LNCAP (cell line): ENCODE measurements around the gene NME4.

Experiments
- TF ChIP-seq, protein P1 (sequence below): fragments of 450-650 bp; IDR thresholded peaks from 2 replicates; pipeline ENCODE4 v1.5.1; 2017; ENCODE audit warnings: mild to moderate bottlenecking

Gene NME4

GRCh38 chr16:373020-373598 lies 23.9 kb upstream of the NME4 start:
- TF ChIP-seq, protein P1, sequence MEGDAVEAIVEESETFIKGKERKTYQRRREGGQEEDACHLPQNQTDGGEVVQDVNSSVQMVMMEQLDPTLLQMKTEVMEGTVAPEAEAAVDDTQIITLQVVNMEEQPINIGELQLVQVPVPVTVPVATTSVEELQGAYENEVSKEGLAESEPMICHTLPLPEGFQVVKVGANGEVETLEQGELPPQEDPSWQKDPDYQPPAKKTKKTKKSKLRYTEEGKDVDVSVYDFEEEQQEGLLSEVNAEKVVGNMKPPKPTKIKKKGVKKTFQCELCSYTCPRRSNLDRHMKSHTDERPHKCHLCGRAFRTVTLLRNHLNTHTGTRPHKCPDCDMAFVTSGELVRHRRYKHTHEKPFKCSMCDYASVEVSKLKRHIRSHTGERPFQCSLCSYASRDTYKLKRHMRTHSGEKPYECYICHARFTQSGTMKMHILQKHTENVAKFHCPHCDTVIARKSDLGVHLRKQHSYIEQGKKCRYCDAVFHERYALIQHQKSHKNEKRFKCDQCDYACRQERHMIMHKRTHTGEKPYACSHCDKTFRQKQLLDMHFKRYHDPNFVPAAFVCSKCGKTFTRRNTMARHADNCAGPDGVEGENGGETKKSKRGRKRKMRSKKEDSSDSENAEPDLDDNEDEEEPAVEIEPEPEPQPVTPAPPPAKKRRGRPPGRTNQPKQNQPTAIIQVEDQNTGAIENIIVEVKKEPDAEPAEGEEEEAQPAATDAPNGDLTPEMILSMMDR = no peak

DNA sequence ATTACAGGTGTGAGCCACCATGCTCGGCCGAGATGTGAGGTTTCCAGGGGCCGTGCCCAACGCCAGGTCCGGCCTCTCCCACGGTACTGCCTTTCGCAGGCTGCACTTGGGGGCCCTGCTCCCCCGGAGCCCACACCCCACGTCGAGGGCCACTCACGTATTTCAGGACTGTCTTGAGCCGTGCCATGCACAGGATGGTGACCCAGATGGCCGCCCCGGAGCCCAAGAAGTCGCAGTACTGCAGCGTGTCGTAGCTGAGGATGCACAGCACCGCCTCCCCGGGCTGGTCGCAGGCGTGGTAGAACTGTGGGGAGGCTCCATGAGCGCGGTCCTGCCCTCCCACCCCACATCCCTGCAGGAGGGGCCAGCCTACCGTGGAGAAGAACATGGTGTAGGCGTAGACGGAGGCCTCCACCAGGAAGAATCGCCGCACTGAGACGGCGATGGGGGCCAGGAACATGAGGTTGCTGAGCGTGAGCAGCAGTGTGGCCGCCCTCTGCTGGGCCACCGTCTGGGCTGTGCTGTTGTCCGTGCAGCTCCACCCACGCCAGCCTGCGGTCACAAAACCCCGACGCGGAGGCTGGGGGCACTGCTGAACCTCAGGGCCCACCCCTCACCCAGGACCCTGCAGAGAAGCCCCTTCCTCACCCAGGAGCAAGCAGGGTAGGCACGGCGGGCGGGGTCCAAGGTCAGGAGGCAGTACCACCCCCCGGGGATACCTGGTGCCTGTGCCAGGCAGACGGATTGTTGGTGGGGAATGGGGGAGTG lies 23.0 kb upstream of the NME4 start:
- TF ChIP-seq, protein P1 = no peak

- TF ChIP-seq, protein P1 = no peak
These were observed 22.4 kb upstream of the NME4 start for GRCh38 chr16:374616-374926.

- TF ChIP-seq, protein P1 = no peak
These were observed 21.8 kb upstream of the NME4 start for GRCh38 chr16:375212-375611.

DNA sequence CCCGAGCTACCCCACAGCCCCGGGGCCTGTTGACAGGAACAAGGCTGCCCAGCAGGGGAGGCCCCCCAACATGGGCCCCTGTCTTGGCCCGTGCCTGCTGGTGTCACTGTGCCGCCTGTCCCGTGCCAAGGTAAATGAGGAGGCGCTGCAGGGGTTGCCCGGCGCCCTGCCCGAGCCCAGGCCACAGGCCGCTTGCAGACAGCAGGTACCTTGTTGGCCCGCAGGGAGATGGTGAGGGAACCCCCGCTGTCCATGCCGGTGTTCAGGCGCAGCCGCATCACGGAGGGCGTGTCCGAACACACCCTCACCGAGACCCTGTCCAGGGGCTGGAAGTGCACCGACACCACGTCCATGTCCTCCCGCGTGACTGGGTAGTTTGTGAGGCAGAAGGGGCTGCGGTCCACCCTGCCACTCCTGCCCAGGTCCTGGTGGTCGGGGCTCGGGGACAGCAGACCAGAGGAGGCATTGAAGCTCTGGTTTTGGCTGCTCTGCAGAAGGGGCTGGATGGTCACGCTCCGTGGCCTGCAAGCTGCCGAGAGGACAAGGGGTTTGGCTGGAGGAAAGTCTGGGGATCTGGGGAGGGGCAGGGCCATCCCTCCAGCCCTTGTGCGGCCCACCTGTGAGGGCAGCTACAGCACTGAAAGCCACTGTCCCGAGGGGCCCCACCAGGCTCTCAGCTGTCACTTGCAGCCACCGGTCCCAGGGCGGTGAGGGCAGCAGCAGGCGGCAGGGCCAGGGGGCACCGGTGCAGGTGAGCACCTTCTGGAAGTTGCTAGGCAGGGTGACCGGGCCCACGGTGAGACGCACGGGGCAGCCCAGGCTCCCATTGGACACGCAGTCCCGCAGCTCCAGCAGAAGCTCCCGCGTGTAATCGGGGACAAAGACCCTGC lies 20.8 kb upstream of the NME4 start:
- TF ChIP-seq, protein P1 = no peak

DNA sequence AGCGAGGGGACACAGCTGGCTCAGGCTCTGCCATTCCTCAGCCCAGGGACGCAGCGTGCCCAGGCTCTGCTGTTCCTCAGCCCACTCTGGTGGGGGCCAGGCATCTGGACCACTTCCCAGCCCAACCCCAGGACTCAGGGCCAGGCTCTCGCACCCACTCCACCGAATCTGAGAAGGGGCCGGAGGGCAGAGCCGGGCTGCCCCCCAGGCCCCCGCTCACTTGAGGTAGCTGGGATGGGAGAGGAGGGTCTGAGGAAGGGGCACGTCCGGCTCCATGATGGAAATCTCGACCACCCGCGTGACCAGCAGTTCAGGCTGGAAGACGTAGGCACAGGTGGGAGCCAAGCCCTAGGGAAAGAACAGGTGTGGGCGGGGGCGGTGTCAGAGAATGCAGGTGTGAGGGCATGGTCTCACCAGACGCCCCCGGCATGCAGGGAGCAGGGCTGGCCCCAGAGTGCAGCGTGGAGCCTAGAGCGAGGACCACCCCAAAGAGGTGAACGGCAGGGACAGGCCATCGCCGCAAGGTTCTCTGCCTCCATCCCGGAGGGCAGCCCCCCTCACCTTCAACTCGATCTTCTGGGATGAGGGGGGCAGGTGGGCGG lies 20.1 kb upstream of the NME4 start:
- TF ChIP-seq, protein P1 = no peak

DNA sequence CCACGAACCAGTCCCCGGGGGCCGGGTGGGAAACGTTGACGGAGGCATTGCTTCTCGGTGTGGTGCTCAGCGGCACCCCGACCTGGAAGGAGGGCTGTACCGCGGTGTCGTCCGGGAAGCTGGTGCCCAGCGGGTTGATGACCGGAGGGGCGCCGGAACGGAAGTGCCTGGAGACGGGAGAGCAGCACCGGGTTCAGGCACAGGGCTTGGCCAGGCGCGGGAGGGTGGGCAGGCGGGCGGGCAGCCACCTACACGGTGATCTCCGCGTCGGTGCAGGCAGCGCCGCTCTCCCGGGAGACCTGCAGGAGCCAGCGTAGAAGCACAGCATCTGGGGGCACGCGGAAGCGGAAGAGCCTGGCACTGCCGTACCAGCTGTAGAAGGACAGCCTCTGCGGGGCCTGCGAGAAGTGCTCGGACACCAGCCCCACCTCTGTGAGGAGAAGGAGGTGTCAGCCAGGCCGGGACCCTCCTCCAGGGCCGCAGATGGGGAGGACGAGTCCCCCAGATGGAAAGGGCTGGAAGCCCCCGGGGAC lies 19.5 kb upstream of the NME4 start:
- TF ChIP-seq, protein P1 = no peak
